ENCODE data around the gene GPS1. TPM values are rescaled to one million over a fixed set of nuclear protein-coding genes. Genes with fewer than 3 reads are reported as not detected.
A peak's percentile ranks its signal among the peaks of the same experiment; 100 is the strongest.

Gene GPS1
- total and polyA plus RNA-seq, 3 experiments from 2014 or later, result 122 to 151 (median 125) TPM

- ChIA-PET POLR2A (interaction anchor here (0.6 to 2.2 kb wide), 8 partner anchors 9 to 228 kb away, joined by 3 to 15 read pairs (median 6); partner anchors contain the start of genes CENPX, DCXR and LRRC45), CTCF (interaction anchor here (1.4 kb wide), 1 partner anchor 9 kb away, joined by 3 read pairs; no protein-coding TSS in a partner anchor)
- Mint-ChIP-seq H3K27me3 (no peaks in the 10 kb centered on the region), H3K4me3 (peak overlapping the region; percentile 32 to 88 (median 65)), H3K4me1 (peaks cover 0 to 14% (median 6%) of the 10 kb centered on the region in 3 donors), H3K36me3 (peaks cover 0 to 11% (median 2%) of the 10 kb centered on the region in 3 donors), H3K27ac (peak overlapping the region in 1 of 8 donors; percentile 66), H3K9me3 (no peaks in the 10 kb centered on the region)
- Histone ChIP-seq H3K4me3 (ENCODE audit: low read length) (peak overlapping the region; percentile 54), H3K4me1 (ENCODE audit: insufficient read depth, low read length) (peaks cover 14% of the 10 kb centered on the region), H3K9me3 (ENCODE audit: low read length) (no peaks in the 10 kb centered on the region), H3K27me3 (ENCODE audit: insufficient read depth, low read length, poor library complexity, severe bottlenecking) (no peaks in the 10 kb centered on the region), H3K36me3 (ENCODE audit: insufficient read depth, low read length) (no peaks in the 10 kb centered on the region), H3K27ac (ENCODE audit: low read depth, low read length) (peak overlapping the region; percentile 67)
- DNase-seq, result no peak
Observed at GRCh38 chr17:82097919-82098168, 46.1 kb downstream of the GPS1 start.

DNA sequence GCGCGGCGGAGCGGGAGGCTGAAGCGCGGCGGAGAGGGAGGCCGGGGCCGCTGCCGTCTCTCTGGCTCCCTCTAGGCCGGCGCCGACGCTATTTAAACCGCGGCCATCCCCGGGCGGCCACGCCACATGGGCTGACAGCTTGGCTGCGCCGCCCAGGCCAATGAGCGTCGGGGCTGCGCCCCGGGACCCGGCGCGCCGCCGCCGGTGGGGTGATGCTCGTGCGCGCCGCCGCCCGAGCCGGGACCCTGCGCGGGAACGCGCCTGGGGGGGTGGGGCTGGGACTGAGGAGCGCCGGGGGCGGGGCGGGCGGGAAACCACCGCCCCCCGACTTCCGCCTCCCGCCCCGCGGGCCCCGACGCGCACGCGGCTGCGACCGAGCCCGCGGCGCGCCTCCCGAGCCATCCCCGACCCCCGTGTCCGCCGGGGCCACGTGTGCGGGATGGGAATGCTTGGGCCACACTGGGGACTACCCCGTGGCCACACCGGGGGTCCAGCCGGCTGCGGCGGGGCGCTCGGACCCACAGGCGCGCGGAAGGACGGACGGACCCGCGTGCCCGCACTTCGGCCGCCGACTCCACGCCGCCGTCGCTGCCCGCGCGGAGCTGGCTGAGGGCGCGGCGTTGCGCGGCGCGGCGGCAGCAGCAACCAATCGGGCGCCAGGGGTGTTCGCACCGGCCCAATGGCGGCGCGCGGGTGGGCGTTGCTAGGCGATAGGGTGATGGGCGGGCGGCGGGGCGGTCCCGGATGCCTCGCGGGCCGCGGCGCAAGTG is 46.7 kb downstream of the GPS1 start, which contains the start of gene FASN:
Gene FASN, minus strand, starts transcription at position 68 of the 770 bp plus-strand sequence. CDS start 1,791 bp downstream, outside the sequence.
- Mint-ChIP-seq H3K4me3 (peak within 1 kb of the TSS; percentile 50 to 88 (median 80)), H3K27me3 (no peaks in the 10 kb centered on the region), H3K9me3 (no peaks in the 10 kb centered on the region), H3K36me3 (peaks cover 0 to 8% (median under 1%) of the 10 kb centered on the region in 3 donors), H3K4me1 (peaks cover 0 to 14% (median 6%) of the 10 kb centered on the region in 3 donors), H3K27ac (peak within 1 kb of the TSS in 4 of 8 donors; percentile 43 to 80 (median 63))
- H3K27ac ChIP-seq (ENCODE audit: low read depth, low read length), result peak within 1 kb of the TSS; percentile 76
- peak; percentile 87 to 93 (median 90) for DNase-seq
- H3K9me3 ChIP-seq (ENCODE audit: low read length), result no peaks in the 10 kb centered on the region
- H3K4me1 ChIP-seq (ENCODE audit: insufficient read depth, low read length), result peaks cover 14% of the 10 kb centered on the region
- ChIA-PET CTCF (interaction anchor here (1.0 to 2.1 kb wide), 4 partner anchors 9 to 69 kb away, joined by 3 to 6 read pairs (median 4); partner anchors contain the start of gene DUS1L), POLR2A (interaction anchor here (0.6 to 2.2 kb wide), 10 partner anchors 8 to 228 kb away, joined by 3 to 15 read pairs (median 5); partner anchors contain the start of genes CENPX, DCXR and LRRC45)
- peak within 1 kb of the TSS; percentile 58 for H3K4me3 ChIP-seq (ENCODE audit: low read length)
- no peaks in the 10 kb centered on the region for H3K27me3 ChIP-seq (ENCODE audit: insufficient read depth, low read length, poor library complexity, severe bottlenecking)
- no peaks in the 10 kb centered on the region for H3K36me3 ChIP-seq (ENCODE audit: insufficient read depth, low read length)

DNA sequence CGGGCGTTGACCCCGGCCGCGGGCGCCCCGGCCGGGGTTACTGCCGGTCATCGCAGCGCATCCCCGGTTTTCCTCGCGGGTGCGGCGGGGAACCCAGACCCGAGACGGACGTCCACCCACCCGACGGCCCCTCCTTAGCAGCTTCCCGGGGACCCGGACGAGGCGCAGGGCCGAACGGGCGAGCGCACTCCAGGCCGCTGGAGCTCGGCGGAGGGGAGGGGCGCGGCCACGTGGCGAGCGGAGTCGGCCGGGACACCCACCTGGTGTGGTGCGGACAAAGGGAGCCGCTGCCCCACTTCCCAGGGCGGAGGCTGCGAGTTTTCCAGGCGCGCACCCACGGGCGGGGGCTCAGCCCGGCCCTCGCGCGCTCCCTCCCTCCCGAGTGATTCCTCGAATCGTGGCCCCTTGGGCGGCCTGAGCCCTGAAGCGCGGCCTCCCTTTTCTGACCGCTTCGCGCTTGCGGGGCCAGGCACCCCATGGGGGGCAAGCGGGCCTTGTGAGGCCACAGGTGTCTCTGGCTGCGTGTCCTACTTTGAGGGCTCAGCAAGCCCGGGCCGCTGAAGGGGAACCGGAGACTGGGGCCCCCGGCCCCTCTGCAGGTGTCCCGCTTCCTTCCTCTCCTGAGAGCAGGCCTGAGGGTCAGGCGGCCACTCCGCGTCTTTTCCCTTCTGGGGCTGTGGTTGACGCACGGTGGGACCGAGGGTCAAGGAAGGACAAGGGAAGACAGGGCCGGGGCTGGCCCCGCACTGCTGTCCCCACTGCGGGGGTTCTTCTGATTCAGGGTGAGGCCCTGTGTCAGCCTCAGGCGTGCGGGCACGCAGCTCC is 47.5 kb downstream of the GPS1 start:
- peaks cover 0 to 14% (median 6%) of the 10 kb centered on the region in 3 donors for H3K4me1 Mint-ChIP-seq
- H3K9me3 ChIP-seq (ENCODE audit: low read length), result no peaks in the 10 kb centered on the region
- ChIA-PET CTCF (interaction anchor here (0.9 to 2.1 kb wide), 6 partner anchors 8 to 69 kb away, joined by 3 to 6 read pairs (median 3); partner anchors contain the start of gene DUS1L), POLR2A (interaction anchor here (0.6 to 2.2 kb wide), 8 partner anchors 7 to 140 kb away, joined by 3 to 15 read pairs (median 6); partner anchors contain the start of genes CENPX, DCXR and LRRC45)
- H3K9me3 Mint-ChIP-seq, result no peaks in the 10 kb centered on the region
- H3K36me3 Mint-ChIP-seq, result peaks cover 0 to 5% (median 0%) of the 10 kb centered on the region in 3 donors
- H3K27ac Mint-ChIP-seq, result peak overlapping the region; percentile 42 to 97 (median 75)
- H3K4me1 ChIP-seq (ENCODE audit: insufficient read depth, low read length), result peaks cover 14% of the 10 kb centered on the region
- H3K36me3 ChIP-seq (ENCODE audit: insufficient read depth, low read length), result no peaks in the 10 kb centered on the region
- no peaks in the 10 kb centered on the region for H3K27me3 Mint-ChIP-seq
- no peaks in the 10 kb centered on the region for H3K27me3 ChIP-seq (ENCODE audit: insufficient read depth, low read length, poor library complexity, severe bottlenecking)
- H3K4me3 ChIP-seq (ENCODE audit: low read length), result peak overlapping the region; percentile 58
- H3K27ac ChIP-seq (ENCODE audit: low read depth, low read length), result peak overlapping the region; percentile 76
- peak overlapping the region; percentile 73 to 90 (median 79) for H3K4me3 Mint-ChIP-seq
- no peak for DNase-seq

DNA sequence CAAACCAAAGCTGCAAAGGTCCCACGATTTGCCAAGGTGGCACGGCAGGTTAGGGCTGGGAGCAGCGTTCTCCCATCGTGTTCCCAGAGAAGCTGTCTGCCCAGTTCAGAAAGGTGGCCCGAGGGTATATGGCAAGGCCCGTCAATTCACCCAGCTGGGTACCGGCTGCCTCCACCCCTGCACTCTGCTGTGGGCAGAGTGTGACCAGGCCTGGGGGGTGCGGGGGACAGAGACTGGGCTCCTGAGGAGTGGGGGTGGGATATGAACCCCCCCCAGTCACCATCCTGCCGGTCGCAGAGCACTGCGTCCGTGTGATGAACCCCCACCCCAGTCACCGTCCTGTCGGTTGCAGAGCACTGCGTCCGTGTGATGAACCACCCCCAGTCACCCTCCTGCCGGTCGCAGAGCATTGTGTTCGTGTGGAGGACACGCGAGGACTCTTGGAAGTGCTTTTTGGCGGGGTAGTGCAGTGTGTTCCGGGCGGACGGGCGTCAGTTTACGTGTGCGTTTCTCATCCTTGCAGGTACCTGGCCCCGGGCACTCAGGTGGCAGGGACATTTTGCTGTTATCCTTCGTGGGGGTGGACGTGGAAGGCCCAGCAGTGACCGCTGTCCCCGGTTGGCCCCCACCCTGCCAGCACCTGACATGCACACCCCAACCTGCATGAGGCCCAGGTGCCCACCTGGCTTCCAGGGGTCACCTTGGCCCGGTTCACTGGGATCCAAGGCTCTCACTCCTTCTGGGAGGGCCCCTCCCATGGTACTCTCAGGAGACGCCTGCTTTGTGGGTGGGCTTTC is 49.0 kb downstream of the GPS1 start:
- DNase-seq, result no peak
- Histone ChIP-seq H3K27ac (ENCODE audit: low read depth, low read length) (no peak overlapping the region), H3K27me3 (ENCODE audit: insufficient read depth, low read length, poor library complexity, severe bottlenecking) (no peaks in the 10 kb centered on the region), H3K4me1 (ENCODE audit: insufficient read depth, low read length) (peaks cover 22% of the 10 kb centered on the region), H3K36me3 (ENCODE audit: insufficient read depth, low read length) (no peaks in the 10 kb centered on the region), H3K4me3 (ENCODE audit: low read length) (no peak overlapping the region), H3K9me3 (ENCODE audit: low read length) (no peaks in the 10 kb centered on the region)
- peak overlapping the region in 6 of 7 donors; percentile 12 to 83 (median 70) for H3K4me3 Mint-ChIP-seq
- no peaks in the 10 kb centered on the region for H3K27me3 Mint-ChIP-seq
- no peaks in the 10 kb centered on the region for H3K9me3 Mint-ChIP-seq
- H3K4me1 Mint-ChIP-seq, result peaks cover 6 to 22% (median 13%) of the 10 kb centered on the region in 3 donors
- POLR2A ChIA-PET, result no interaction called here
- CTCF ChIA-PET, result interaction anchor here (0.9 to 1.0 kb wide), 2 partner anchors 53 to 70 kb away, joined by 3 read pairs; no protein-coding TSS in a partner anchor
- no peaks in the 10 kb centered on the region for H3K36me3 Mint-ChIP-seq
- H3K27ac Mint-ChIP-seq, result peak overlapping the region in 6 of 8 donors; percentile 56 to 93 (median 84)

DNA sequence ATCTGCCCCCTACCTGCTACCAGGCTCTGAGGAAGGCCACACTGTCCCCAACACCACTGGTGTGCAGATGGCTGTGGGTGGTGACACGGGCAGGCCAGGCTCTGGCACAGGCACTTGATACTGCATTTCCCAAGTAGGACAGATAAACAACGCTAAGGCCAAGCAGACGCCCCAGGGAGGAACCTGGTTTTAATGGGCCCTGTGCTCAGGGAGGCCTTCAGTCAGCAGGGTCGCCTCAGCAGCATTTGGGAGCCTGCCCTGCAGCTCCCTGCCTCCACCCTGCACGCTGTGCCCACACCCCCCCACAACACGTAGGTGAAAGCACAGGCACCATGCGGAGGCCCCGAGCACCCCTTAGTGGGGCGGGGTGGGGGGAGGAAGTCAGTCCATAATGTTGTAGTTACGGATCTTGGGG is 49.6 kb downstream of the GPS1 start:
- no peaks in the 10 kb centered on the region for H3K27me3 ChIP-seq (ENCODE audit: insufficient read depth, low read length, poor library complexity, severe bottlenecking)
- Mint-ChIP-seq H3K27ac (peak overlapping the region in 4 of 8 donors; percentile 12 to 70 (median 40)), H3K4me3 (peak overlapping the region in 1 of 7 donors; percentile 34), H3K36me3 (peaks cover 0 to 1% (median 0%) of the 10 kb centered on the region in 3 donors), H3K9me3 (no peaks in the 10 kb centered on the region), H3K27me3 (no peaks in the 10 kb centered on the region), H3K4me1 (peaks cover 12 to 28% (median 15%) of the 10 kb centered on the region in 3 donors)
- no peaks in the 10 kb centered on the region for H3K9me3 ChIP-seq (ENCODE audit: low read length)
- ChIA-PET POLR2A (no interaction called here), CTCF (no interaction called here)
- no peak for DNase-seq
- H3K4me1 ChIP-seq (ENCODE audit: insufficient read depth, low read length), result peaks cover 28% of the 10 kb centered on the region
- no peak overlapping the region for H3K4me3 ChIP-seq (ENCODE audit: low read length)
- H3K27ac ChIP-seq (ENCODE audit: low read depth, low read length), result no peak overlapping the region
- no peaks in the 10 kb centered on the region for H3K36me3 ChIP-seq (ENCODE audit: insufficient read depth, low read length)

- Mint-ChIP-seq H3K27me3 (no peaks in the 10 kb centered on the region), H3K4me1 (peaks cover 16 to 32% (median 19%) of the 10 kb centered on the region in 3 donors), H3K4me3 (peak overlapping the region in 3 of 7 donors; percentile 20 to 70 (median 62)), H3K9me3 (no peaks in the 10 kb centered on the region), H3K36me3 (peaks cover 0 to 1% (median 0%) of the 10 kb centered on the region in 3 donors), H3K27ac (peak overlapping the region in 6 of 8 donors; percentile 12 to 74 (median 46))
- no peak overlapping the region for H3K4me3 ChIP-seq (ENCODE audit: low read length)
- ChIA-PET POLR2A (no interaction called here), CTCF (interaction anchor here (0.9 kb wide), 1 partner anchor 26 kb away, joined by 3 read pairs; no protein-coding TSS in a partner anchor)
- no peaks in the 10 kb centered on the region for H3K36me3 ChIP-seq (ENCODE audit: insufficient read depth, low read length)
- no peaks in the 10 kb centered on the region for H3K9me3 ChIP-seq (ENCODE audit: low read length)
- DNase-seq, result no peak
- peaks cover 30% of the 10 kb centered on the region for H3K4me1 ChIP-seq (ENCODE audit: insufficient read depth, low read length)
- H3K27me3 ChIP-seq (ENCODE audit: insufficient read depth, low read length, poor library complexity, severe bottlenecking), result no peaks in the 10 kb centered on the region
- no peak overlapping the region for H3K27ac ChIP-seq (ENCODE audit: low read depth, low read length)
Observed at GRCh38 chr17:82101767-82102679, 50.3 kb downstream of the GPS1 start.

Data from CD8-positive, alpha-beta memory T cell (primary cell).